ENCODE results near the gene DCAF6. TPM values are rescaled to one million over a fixed set of nuclear protein-coding genes. Genes with fewer than 3 reads are reported as not detected.

The DCAF6 gene
- total and polyA plus RNA-seq, 3 experiments from 2014 or later: 15.4 to 24.9 (median 24.8) TPM

DNA sequence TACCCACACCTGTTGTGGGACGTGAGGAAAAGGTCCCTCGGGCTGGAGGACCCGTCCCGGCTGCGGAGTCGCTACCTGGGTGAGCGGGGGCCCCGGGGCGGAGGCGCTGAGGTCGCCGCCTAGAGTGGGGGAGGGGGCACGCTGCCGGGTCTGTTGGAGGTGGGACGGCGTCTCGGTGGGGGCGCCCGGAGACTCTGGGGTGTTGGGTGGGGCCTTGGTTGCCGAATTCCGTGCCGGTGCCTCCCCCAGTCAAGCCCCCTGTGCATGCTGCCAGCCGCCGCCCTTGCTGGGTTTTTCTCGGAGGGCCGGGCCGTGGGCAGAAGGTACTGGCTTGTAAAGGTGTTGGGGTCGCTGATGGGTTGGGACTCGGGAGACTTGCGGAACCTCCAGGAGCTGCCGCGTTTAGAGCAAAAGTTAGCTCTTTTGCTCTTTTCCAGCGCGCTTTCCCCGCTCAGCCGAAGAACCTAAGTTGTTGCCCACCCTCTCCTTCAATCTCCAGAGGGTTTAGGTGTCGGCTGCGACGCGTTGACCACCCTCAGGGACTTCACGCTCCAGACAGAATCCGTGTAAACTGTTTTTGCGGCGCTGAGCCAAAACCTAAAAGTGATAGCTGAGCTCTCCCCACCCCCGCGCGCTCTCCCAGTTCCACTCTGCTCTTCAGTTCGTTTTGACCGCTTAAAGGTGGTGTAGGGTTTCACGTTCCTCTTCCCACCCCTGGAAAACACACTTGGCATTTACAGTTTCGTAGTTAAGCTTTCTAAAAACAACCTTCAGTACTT, 636 bp downstream of the DCAF6 start, which contains the start of gene MPC2:
Gene MPC2, minus strand, starts transcription at position 143 of the 779 bp plus-strand sequence. CDS start 1,231 bp downstream, outside the sequence.
- CTCF ChIA-PET: interaction anchor here (0.8 to 2.8 kb wide), 3 partner anchors 9 to 220 kb away, joined by 3 to 10 read pairs (median 4); no protein-coding TSS in a partner anchor
- H3K27ac Mint-ChIP-seq: peak within 1 kb of the TSS; percentile 95 to 100 (median 98)
- POLR2A ChIA-PET: interaction anchor here (1.7 to 2.1 kb wide), 2 partner anchors 222 to 717 kb away, joined by 8 to 9 read pairs; partner anchors contain the start of gene POU2F1
- peak within 1 kb of the TSS; percentile 88 to 97 (median 94) for H3K4me3 Mint-ChIP-seq
- peaks cover 0 to 19% (median 4%) of the 10 kb centered on the region in 3 donors for H3K36me3 Mint-ChIP-seq
- Histone ChIP-seq H3K36me3 (ENCODE audit: insufficient read depth, low read length) (no peaks in the 10 kb centered on the region), H3K27ac (ENCODE audit: low read depth, low read length) (peak within 1 kb of the TSS; percentile 96), H3K4me1 (ENCODE audit: insufficient read depth, low read length) (peaks cover 33% of the 10 kb centered on the region), H3K27me3 (ENCODE audit: insufficient read depth, low read length, poor library complexity, severe bottlenecking) (no peaks in the 10 kb centered on the region), H3K9me3 (ENCODE audit: low read length) (no peaks in the 10 kb centered on the region), H3K4me3 (ENCODE audit: low read length) (peak within 1 kb of the TSS; percentile 100)
- no peaks in the 10 kb centered on the region for H3K9me3 Mint-ChIP-seq
- DNase-seq: peak; percentile 60 to 85 (median 72)
- H3K27me3 Mint-ChIP-seq: no peaks in the 10 kb centered on the region
- peaks cover 35 to 66% (median 59%) of the 10 kb centered on the region in 3 donors for H3K4me1 Mint-ChIP-seq

DNA sequence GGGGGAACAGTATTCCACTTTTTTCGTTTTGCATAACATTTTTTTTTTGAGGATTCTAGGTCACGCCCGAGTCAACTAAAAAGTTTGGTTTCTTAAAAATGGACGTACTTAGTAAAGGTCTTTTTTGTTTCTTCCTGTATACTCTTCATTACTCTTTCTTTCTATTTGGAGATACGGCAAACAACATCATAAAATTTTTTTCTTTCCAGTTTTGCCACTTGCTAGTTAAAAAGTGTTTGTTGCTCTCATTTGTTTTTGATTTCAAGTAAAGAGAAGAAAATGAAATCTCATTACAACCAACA, 1.2 kb downstream of the DCAF6 start:
- H3K27ac ChIP-seq (ENCODE audit: low read depth, low read length): peak overlapping the region; percentile 96
- ChIA-PET POLR2A (interaction anchor here (2.1 kb wide), 1 partner anchor 223 kb away, joined by 9 read pairs; no protein-coding TSS in a partner anchor), CTCF (interaction anchor here (2.8 kb wide), 1 partner anchor 144 kb away, joined by 10 read pairs; no protein-coding TSS in a partner anchor)
- peak overlapping the region; percentile 100 for H3K4me3 ChIP-seq (ENCODE audit: low read length)
- no peaks in the 10 kb centered on the region for H3K27me3 ChIP-seq (ENCODE audit: insufficient read depth, low read length, poor library complexity, severe bottlenecking)
- no peaks in the 10 kb centered on the region for H3K27me3 Mint-ChIP-seq
- DNase-seq: no peak
- H3K36me3 Mint-ChIP-seq: peaks cover 0 to 22% (median 4%) of the 10 kb centered on the region in 3 donors
- no peaks in the 10 kb centered on the region for H3K9me3 ChIP-seq (ENCODE audit: low read length)
- peaks cover 33% of the 10 kb centered on the region for H3K4me1 ChIP-seq (ENCODE audit: insufficient read depth, low read length)
- H3K4me1 Mint-ChIP-seq: peaks cover 35 to 65% (median 56%) of the 10 kb centered on the region in 3 donors
- H3K36me3 ChIP-seq (ENCODE audit: insufficient read depth, low read length): no peaks in the 10 kb centered on the region
- H3K9me3 Mint-ChIP-seq: no peaks in the 10 kb centered on the region
- peak overlapping the region; percentile 88 to 97 (median 94) for H3K4me3 Mint-ChIP-seq
- peak overlapping the region; percentile 88 to 98 (median 94) for H3K27ac Mint-ChIP-seq

DNA sequence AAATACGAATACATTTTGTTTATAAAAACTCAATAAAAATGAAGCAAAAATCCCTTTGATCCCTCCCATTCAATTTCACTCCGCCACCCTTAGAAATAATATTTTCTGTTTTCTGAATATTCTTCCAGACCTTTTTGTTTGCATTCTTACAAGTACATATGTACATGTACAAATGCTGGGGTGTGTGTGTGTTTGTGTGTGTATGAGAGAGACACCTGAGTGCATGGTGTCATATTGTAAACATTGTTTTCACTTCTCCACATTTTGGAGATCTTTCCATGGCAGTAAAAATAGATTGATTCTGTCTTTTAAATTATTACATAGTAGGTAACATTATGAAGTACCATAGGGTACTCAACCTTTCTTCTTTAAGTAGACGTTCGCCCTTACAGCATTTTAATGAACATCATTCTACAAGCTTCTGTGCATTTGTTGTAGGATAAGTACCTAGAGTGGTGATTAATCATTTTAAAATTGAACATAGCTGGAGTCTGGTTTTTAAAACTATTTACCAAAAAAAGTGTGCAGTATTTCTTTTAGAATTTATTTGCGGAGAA, 1.7 kb downstream of the DCAF6 start:
- no peaks in the 10 kb centered on the region for H3K9me3 Mint-ChIP-seq
- CTCF ChIA-PET: interaction anchor here (0.7 kb wide), 1 partner anchor 144 kb away, joined by 3 read pairs; no protein-coding TSS in a partner anchor
- no peaks in the 10 kb centered on the region for H3K36me3 ChIP-seq (ENCODE audit: insufficient read depth, low read length)

DNA sequence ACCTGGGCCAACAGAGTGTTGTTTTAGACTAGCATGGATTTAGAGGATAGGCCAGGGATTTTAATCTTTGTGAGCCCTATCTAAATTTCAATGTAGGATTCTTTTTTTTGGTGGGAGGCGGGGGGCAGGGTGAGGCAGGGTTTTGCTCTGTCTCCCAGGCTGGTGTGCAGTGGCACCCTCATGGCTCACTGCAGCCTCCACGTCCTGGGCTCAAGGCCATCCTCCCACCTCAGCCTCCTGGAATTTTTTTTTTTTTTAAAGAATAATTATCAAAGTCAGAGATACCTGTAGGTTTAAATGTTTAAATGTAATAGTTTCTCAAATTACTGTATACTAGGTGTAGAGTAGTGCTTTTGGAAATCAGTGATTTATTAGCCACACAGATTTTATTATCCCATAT, 3.8 kb downstream of the DCAF6 start:
- Histone ChIP-seq H3K4me3 (ENCODE audit: low read length) (no peak overlapping the region), H3K4me1 (ENCODE audit: insufficient read depth, low read length) (peaks cover 15% of the 10 kb centered on the region), H3K27ac (ENCODE audit: low read depth, low read length) (no peak overlapping the region), H3K27me3 (ENCODE audit: insufficient read depth, low read length, poor library complexity, severe bottlenecking) (no peaks in the 10 kb centered on the region), H3K36me3 (ENCODE audit: insufficient read depth, low read length) (no peaks in the 10 kb centered on the region), H3K9me3 (ENCODE audit: low read length) (no peaks in the 10 kb centered on the region)
- H3K4me1 Mint-ChIP-seq: peaks cover 27 to 54% (median 49%) of the 10 kb centered on the region in 3 donors
- no peaks in the 10 kb centered on the region for H3K27me3 Mint-ChIP-seq
- DNase-seq: no peak
- POLR2A ChIA-PET: interaction anchor here (0.7 kb wide), 1 partner anchor 362 kb away, joined by 3 read pairs; no protein-coding TSS in a partner anchor
- H3K9me3 Mint-ChIP-seq: no peaks in the 10 kb centered on the region
- CTCF ChIA-PET: no interaction called here
- H3K27ac Mint-ChIP-seq: no peak overlapping the region
- H3K36me3 Mint-ChIP-seq: peaks cover 3 to 22% (median 4%) of the 10 kb centered on the region in 3 donors
- H3K4me3 Mint-ChIP-seq: no peak overlapping the region

More for the DNA sequence above, 1.7 kb downstream of the DCAF6 start:
- H3K9me3 ChIP-seq (ENCODE audit: low read length): no peaks in the 10 kb centered on the region
- Mint-ChIP-seq H3K27ac (peak overlapping the region in 7 of 8 donors; percentile 11 to 97 (median 66)), H3K27me3 (no peaks in the 10 kb centered on the region), H3K36me3 (peaks cover 0 to 22% (median 2%) of the 10 kb centered on the region in 3 donors), H3K4me1 (peaks cover 33 to 61% (median 53%) of the 10 kb centered on the region in 3 donors), H3K4me3 (peak overlapping the region; percentile 88 to 97 (median 94))
- no peak for DNase-seq
- H3K4me3 ChIP-seq (ENCODE audit: low read length): peak overlapping the region; percentile 100
- peak overlapping the region; percentile 96 for H3K27ac ChIP-seq (ENCODE audit: low read depth, low read length)
- H3K4me1 ChIP-seq (ENCODE audit: insufficient read depth, low read length): peaks cover 33% of the 10 kb centered on the region
- POLR2A ChIA-PET: no interaction called here
- no peaks in the 10 kb centered on the region for H3K27me3 ChIP-seq (ENCODE audit: insufficient read depth, low read length, poor library complexity, severe bottlenecking)

DNA sequence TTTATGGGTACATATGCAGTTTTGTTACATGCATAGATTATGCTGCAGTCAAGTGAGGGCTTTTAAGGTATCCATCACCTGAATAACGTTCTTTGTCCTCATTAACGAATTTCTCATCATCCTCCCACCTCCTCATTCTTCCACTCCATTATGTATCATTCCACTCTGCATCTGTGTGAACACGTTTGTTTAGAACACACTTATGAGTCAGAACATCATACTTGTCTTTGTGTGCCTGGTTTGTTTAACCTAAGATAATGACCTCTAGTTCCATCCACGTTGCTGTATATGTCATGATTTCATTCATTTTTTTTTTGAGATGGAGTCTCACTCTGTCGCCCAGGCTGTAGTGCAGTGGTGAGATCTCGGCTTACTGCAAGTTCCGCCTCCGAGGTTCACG, 7.1 kb downstream of the DCAF6 start:
- H3K9me3 ChIP-seq (ENCODE audit: low read length): no peaks in the 10 kb centered on the region
- ChIA-PET CTCF (no interaction called here), POLR2A (no interaction called here)
- H3K36me3 ChIP-seq (ENCODE audit: insufficient read depth, low read length): no peaks in the 10 kb centered on the region
- Mint-ChIP-seq H3K4me1 (peaks cover 39 to 63% (median 61%) of the 10 kb centered on the region in 3 donors), H3K4me3 (no peak overlapping the region), H3K9me3 (no peaks in the 10 kb centered on the region), H3K36me3 (peaks cover 3 to 8% (median 5%) of the 10 kb centered on the region in 3 donors), H3K27ac (peak overlapping the region in 1 of 8 donors; percentile 52), H3K27me3 (no peaks in the 10 kb centered on the region)
- H3K27me3 ChIP-seq (ENCODE audit: insufficient read depth, low read length, poor library complexity, severe bottlenecking): no peaks in the 10 kb centered on the region
- no peak overlapping the region for H3K4me3 ChIP-seq (ENCODE audit: low read length)
- H3K27ac ChIP-seq (ENCODE audit: low read depth, low read length): no peak overlapping the region
- no peak for DNase-seq
- peaks cover under 1% of the 10 kb centered on the region for H3K4me1 ChIP-seq (ENCODE audit: insufficient read depth, low read length)

DNA sequence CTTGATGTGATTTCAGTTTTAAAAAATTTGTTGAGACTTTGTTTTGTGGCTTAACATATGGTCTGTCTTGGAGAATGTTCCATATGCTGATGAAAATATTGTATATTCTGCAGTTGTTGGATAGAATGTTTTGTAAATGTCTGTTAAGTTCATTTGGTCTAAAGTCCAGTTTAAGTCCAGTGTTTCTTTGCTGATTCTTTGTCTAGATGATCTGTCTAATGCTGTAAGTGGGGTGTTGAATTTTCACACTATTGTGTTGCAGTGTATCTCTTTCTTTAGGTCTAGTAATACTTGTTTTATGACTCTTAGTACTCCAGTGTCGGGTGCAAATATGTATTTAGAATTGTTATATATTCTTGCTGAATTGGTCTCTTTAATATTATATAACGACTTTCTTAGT, 11.2 kb downstream of the DCAF6 start:
- Mint-ChIP-seq H3K27me3 (no peaks in the 10 kb centered on the region), H3K36me3 (peaks cover 8 to 13% (median 13%) of the 10 kb centered on the region in 3 donors), H3K27ac (peak overlapping the region in 2 of 8 donors; percentile 11 to 62), H3K4me1 (peaks cover 47 to 64% (median 60%) of the 10 kb centered on the region in 3 donors), H3K4me3 (no peak overlapping the region), H3K9me3 (no peaks in the 10 kb centered on the region)
- no peak for DNase-seq
- Histone ChIP-seq H3K4me1 (ENCODE audit: insufficient read depth, low read length) (no peaks in the 10 kb centered on the region), H3K36me3 (ENCODE audit: insufficient read depth, low read length) (no peaks in the 10 kb centered on the region), H3K4me3 (ENCODE audit: low read length) (no peak overlapping the region), H3K9me3 (ENCODE audit: low read length) (no peaks in the 10 kb centered on the region), H3K27me3 (ENCODE audit: insufficient read depth, low read length, poor library complexity, severe bottlenecking) (no peaks in the 10 kb centered on the region), H3K27ac (ENCODE audit: low read depth, low read length) (no peak overlapping the region)
- POLR2A ChIA-PET: no interaction called here
- CTCF ChIA-PET: no interaction called here

DNA sequence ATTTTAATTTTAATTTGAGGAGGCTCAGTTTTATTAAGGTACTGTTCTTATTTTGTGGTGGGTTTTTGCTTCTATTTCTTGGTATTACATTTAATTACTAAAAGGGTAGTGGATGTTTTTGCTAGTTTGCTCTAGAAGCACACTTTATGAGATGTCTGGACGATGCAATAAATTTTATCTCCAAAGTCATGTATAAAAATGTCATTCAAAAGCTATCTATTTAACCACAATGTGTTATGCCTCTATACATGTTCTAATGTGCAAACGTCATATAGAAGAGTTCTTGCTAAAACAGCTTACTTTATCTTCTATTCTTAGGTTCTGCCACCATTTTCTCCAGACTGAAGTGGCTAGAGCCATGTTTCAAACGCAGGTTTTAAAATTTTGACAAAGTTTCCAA, 13.3 kb downstream of the DCAF6 start:
- Histone ChIP-seq H3K9me3 (ENCODE audit: low read length) (no peaks in the 10 kb centered on the region), H3K4me3 (ENCODE audit: low read length) (no peak overlapping the region), H3K27me3 (ENCODE audit: insufficient read depth, low read length, poor library complexity, severe bottlenecking) (no peaks in the 10 kb centered on the region), H3K27ac (ENCODE audit: low read depth, low read length) (no peak overlapping the region), H3K36me3 (ENCODE audit: insufficient read depth, low read length) (no peaks in the 10 kb centered on the region), H3K4me1 (ENCODE audit: insufficient read depth, low read length) (no peaks in the 10 kb centered on the region)
- Mint-ChIP-seq H3K27ac (no peak overlapping the region), H3K9me3 (no peaks in the 10 kb centered on the region), H3K27me3 (no peaks in the 10 kb centered on the region), H3K36me3 (peaks cover 9 to 26% (median 13%) of the 10 kb centered on the region in 3 donors), H3K4me1 (peaks cover 42 to 59% (median 44%) of the 10 kb centered on the region in 3 donors), H3K4me3 (no peak overlapping the region)
- DNase-seq: no peak
- POLR2A ChIA-PET: no interaction called here
- CTCF ChIA-PET: no interaction called here

DNA sequence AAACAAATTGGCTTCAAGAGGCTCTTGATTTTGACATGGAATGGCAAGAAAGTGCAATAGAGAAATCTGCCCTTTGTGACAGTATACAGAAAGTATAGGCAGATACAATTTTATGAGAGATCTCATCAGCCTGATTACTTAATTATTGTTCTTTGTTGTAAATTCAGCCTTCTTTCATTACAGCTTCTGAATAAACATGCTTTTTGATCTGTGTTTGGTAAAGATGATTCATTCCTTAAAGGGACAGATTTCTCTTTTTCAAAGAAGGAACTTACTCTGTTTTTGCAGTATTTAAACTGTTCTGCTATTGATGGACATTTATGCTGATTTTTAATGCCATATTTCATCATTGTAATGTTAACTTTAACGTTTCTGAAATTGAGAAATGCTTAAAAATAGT, 14.1 kb downstream of the DCAF6 start:
- no peak overlapping the region for H3K4me3 ChIP-seq (ENCODE audit: low read length)
- no peaks in the 10 kb centered on the region for H3K9me3 Mint-ChIP-seq
- no peak overlapping the region for H3K4me3 Mint-ChIP-seq
- peaks cover 17 to 33% (median 19%) of the 10 kb centered on the region in 3 donors for H3K36me3 Mint-ChIP-seq
- POLR2A ChIA-PET: no interaction called here
- no peaks in the 10 kb centered on the region for H3K9me3 ChIP-seq (ENCODE audit: low read length)
- H3K4me1 Mint-ChIP-seq: peaks cover 41 to 59% (median 44%) of the 10 kb centered on the region in 3 donors
- H3K27me3 ChIP-seq (ENCODE audit: insufficient read depth, low read length, poor library complexity, severe bottlenecking): no peaks in the 10 kb centered on the region
- H3K27ac ChIP-seq (ENCODE audit: low read depth, low read length): no peak overlapping the region
- CTCF ChIA-PET: no interaction called here
- no peaks in the 10 kb centered on the region for H3K27me3 Mint-ChIP-seq
- H3K36me3 ChIP-seq (ENCODE audit: insufficient read depth, low read length): no peaks in the 10 kb centered on the region
- no peaks in the 10 kb centered on the region for H3K4me1 ChIP-seq (ENCODE audit: insufficient read depth, low read length)
- peak overlapping the region in 1 of 8 donors; percentile 2 for H3K27ac Mint-ChIP-seq
- no peak for DNase-seq
